ENCODE data around the gene PNPLA8.

PNPLA8 gene

GRCh38 chr7:108421720-108422331, 104.1 kb downstream of the PNPLA8 start:
- no peaks in the 10 kb centered on the region for H3K9me3 ChIP-seq (ENCODE audit: insufficient read depth, low read depth, low read length)
- H3K27me3 ChIP-seq (ENCODE audit: insufficient read depth, low read length, poor library complexity, severe bottlenecking) = peaks cover 38% of the 10 kb centered on the region
- no peaks in the 10 kb centered on the region for H3K79me2 ChIP-seq (ENCODE audit: insufficient read depth, low read length)
- H3K4me2 ChIP-seq (ENCODE audit: low read depth, low read length, poor library complexity, severe bottlenecking) = no peak overlapping the region
- TF ChIP-seq EZH2phosphoT487 (IDR thresholded peaks at IDR 0.05; ENCODE audit: borderline replicate concordance) (no peak), CTCF (conservative IDR thresholded peaks at IDR 0.05; ENCODE audit: low read length) (no peak)
- no peaks in the 10 kb centered on the region for H3K36me3 ChIP-seq (ENCODE audit: insufficient read depth, low read length)
- no peaks in the 10 kb centered on the region for H3K9me2 ChIP-seq (replicated peaks; ENCODE audit: low read depth, low read length)
- no peak overlapping the region for H3K9ac ChIP-seq (ENCODE audit: low read depth, low read length, poor library complexity, severe bottlenecking)
- H3K4me1 ChIP-seq (ENCODE audit: insufficient read depth, low read length, poor library complexity, severe bottlenecking) = peaks cover 12% of the 10 kb centered on the region
- H3F3A ChIP-seq (ENCODE audit: low read depth) = no peaks in the 10 kb centered on the region
- H2AFZ ChIP-seq (ENCODE audit: low read length) = no peak overlapping the region
- no peak overlapping the region for H3K4me3 ChIP-seq (ENCODE audit: low read length, poor library complexity, severe bottlenecking)
- no peaks in the 10 kb centered on the region for H4K20me1 ChIP-seq (ENCODE audit: insufficient read depth, low read length, poor library complexity, severe bottlenecking)

All from Loucy (cell line).